ENCODE data around the gene SLC25A28.

Gene SLC25A28, protein sequence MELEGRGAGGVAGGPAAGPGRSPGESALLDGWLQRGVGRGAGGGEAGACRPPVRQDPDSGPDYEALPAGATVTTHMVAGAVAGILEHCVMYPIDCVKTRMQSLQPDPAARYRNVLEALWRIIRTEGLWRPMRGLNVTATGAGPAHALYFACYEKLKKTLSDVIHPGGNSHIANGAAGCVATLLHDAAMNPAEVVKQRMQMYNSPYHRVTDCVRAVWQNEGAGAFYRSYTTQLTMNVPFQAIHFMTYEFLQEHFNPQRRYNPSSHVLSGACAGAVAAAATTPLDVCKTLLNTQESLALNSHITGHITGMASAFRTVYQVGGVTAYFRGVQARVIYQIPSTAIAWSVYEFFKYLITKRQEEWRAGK

DNA sequence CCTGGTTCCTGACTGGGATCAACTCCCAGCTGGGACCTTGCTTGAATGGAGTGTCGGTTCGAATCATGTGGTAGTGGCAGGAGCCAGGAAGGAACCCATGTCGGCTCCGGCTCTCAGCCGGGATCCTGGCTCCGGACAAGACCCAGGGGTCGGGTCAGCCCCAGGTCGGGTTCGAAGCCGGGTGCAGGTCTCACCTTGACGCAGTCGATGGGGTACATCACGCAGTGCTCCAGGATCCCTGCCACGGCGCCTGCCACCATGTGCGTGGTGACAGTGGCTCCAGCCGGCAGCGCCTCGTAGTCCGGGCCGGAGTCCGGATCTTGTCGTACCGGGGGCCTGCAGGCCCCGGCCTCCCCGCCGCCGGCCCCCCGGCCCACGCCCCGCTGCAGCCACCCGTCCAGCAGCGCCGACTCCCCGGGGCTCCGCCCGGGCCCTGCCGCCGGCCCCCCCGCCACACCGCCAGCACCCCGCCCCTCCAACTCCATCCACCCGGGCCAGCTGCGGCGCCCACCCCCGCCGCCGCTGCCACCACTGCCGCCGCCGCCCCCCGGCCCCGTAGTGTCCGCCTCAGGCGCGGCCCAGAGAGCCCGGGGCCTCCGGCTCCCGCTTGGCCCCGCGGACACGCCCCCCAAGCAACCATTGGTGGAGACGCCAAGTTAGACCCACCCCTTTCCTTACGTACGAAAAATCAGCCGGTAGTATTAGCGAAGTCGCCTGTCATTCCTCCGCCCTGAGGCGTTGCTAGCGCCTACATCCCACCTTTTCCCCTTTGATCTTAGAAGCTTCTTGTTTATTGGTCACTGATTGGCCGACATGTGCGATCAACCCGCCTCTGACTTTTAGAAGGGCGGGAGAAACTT is at the start of gene SLC25A28:
Gene SLC25A28 (minus strand): TSS at position 589 of the 860 bp plus-strand sequence. CDS start 104 bp downstream, at position 485.
- Histone ChIP-seq H3K4me1 (ENCODE audit: insufficient read depth, poor library complexity, severe bottlenecking) (peaks cover 13% of the 10 kb centered on the region), H3K9me3 (ENCODE audit: severe bottlenecking) (no peaks in the 10 kb centered on the region), H3K4me3 (ENCODE audit: severe bottlenecking) (peak within 1 kb of the TSS; percentile 48), H3K27ac (ENCODE audit: poor library complexity, severe bottlenecking) (peak within 1 kb of the TSS; percentile 91), H3K36me3 (ENCODE audit: low read depth) (peaks cover 22% of the 10 kb centered on the region), H3K27me3 (ENCODE audit: insufficient read depth, poor library complexity, severe bottlenecking) (no peaks in the 10 kb centered on the region)
- DNase-seq (ENCODE audit: low spot score) (peak; percentile 95), ATAC-seq (ENCODE audit: low read depth) (no peak)
- TF ChIP-seq, protein P1, sequence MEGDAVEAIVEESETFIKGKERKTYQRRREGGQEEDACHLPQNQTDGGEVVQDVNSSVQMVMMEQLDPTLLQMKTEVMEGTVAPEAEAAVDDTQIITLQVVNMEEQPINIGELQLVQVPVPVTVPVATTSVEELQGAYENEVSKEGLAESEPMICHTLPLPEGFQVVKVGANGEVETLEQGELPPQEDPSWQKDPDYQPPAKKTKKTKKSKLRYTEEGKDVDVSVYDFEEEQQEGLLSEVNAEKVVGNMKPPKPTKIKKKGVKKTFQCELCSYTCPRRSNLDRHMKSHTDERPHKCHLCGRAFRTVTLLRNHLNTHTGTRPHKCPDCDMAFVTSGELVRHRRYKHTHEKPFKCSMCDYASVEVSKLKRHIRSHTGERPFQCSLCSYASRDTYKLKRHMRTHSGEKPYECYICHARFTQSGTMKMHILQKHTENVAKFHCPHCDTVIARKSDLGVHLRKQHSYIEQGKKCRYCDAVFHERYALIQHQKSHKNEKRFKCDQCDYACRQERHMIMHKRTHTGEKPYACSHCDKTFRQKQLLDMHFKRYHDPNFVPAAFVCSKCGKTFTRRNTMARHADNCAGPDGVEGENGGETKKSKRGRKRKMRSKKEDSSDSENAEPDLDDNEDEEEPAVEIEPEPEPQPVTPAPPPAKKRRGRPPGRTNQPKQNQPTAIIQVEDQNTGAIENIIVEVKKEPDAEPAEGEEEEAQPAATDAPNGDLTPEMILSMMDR (IDR thresholded peaks at IDR 0.05; ENCODE audit: poor library complexity, severe bottlenecking), result no peak

DNA sequence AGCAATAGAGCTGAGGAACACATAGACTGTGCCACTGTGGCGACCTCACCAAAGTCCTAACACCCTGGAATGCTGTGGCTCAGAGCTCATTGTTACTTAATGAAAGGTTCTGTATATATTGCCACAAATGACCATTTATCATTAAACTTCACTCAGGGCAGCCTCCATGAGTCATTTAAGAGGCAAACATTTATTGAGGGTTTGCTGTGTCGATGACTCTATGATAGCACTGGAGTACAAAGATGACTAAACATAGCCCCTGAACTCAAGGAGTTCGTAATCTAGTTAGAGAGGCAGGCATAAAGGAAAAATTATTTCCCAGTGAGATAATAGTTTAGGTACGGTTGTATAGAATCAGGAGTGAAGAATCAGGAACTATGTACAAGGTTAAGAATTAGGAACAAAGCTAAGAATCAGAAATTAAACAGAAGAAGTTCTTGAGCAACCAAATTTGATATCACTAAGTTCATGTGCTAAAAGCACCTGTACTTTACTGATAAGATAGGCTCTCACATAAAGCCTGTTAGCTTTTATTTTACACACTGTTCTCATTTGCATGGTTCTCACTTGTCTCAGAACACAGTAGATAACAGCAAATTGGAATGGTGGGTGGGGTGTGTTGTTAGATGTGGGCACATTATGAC is 47.0 kb upstream of the SLC25A28 start:
- TF ChIP-seq, protein P1 (IDR thresholded peaks at IDR 0.05; ENCODE audit: poor library complexity, severe bottlenecking), result no peak
- Histone ChIP-seq H3K36me3 (ENCODE audit: low read depth) (peaks cover 81% of the 10 kb centered on the region), H3K27ac (ENCODE audit: poor library complexity, severe bottlenecking) (peak overlapping the region; percentile 45), H3K27me3 (ENCODE audit: insufficient read depth, poor library complexity, severe bottlenecking) (no peaks in the 10 kb centered on the region), H3K4me3 (ENCODE audit: severe bottlenecking) (no peak overlapping the region), H3K9me3 (ENCODE audit: severe bottlenecking) (peaks cover 2% of the 10 kb centered on the region), H3K4me1 (ENCODE audit: insufficient read depth, poor library complexity, severe bottlenecking) (peaks cover 19% of the 10 kb centered on the region)
- no peak for DNase-seq (ENCODE audit: low spot score)
- peak; percentile 98 for ATAC-seq (ENCODE audit: low read depth)

DNA sequence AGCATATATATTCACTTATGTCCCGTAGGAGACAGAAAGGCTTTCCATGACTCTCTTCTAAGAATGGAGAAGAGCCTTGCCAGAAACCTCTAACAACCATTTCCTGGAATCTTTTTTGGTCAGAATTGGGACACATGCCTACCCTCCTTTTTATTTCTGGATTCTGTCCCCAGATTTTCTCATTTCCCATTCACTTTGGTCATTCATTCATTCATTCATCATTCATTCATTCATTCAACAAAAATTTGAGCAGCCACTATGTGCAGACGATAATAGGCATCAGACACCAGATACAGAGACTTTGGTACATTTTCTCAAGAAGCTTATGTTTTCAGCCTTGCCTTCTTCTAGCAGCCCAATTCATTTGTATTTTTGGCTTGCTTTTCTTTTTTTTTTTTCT is 45.1 kb upstream of the SLC25A28 start:
- peaks cover 38% of the 10 kb centered on the region for H3K4me1 ChIP-seq (ENCODE audit: insufficient read depth, poor library complexity, severe bottlenecking)
- DNase-seq (ENCODE audit: low spot score), result no peak

DNA sequence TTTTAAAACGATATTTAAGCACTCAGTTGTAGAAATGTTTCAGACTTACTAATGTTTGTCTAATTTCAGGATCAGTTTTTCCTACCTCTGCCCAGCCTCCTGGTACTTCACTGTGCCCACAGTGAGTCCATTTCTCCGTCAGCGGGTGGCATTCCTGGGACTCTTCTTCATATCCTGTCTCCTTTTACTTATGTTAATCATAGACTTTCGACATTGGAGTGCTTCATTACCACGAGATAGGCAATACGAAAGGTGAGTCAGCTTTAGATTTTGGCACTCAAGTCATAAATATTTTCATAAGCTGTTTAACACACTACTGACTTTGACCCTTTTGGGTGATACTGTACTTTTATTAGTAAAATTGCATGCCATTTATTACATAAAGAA is 41.1 kb upstream of the SLC25A28 start:
- DNase-seq (ENCODE audit: low spot score) (peak; percentile 82), ATAC-seq (ENCODE audit: low read depth) (peak; percentile 67)
- Histone ChIP-seq H3K4me3 (ENCODE audit: severe bottlenecking) (no peak overlapping the region), H3K27ac (ENCODE audit: poor library complexity, severe bottlenecking) (peak overlapping the region; percentile 94), H3K9me3 (ENCODE audit: severe bottlenecking) (no peaks in the 10 kb centered on the region), H3K27me3 (ENCODE audit: insufficient read depth, poor library complexity, severe bottlenecking) (no peaks in the 10 kb centered on the region), H3K36me3 (ENCODE audit: low read depth) (peaks cover 53% of the 10 kb centered on the region), H3K4me1 (ENCODE audit: insufficient read depth, poor library complexity, severe bottlenecking) (peaks cover 49% of the 10 kb centered on the region)
- TF ChIP-seq, protein P1 (IDR thresholded peaks at IDR 0.05; ENCODE audit: poor library complexity, severe bottlenecking), result no peak

More for the DNA sequence above, 45.1 kb upstream of the SLC25A28 start:
- H3K27me3 ChIP-seq (ENCODE audit: insufficient read depth, poor library complexity, severe bottlenecking), result no peaks in the 10 kb centered on the region
- H3K9me3 ChIP-seq (ENCODE audit: severe bottlenecking), result peaks cover 2% of the 10 kb centered on the region
- ATAC-seq (ENCODE audit: low read depth), result no peak
- TF ChIP-seq, protein P1 (IDR thresholded peaks at IDR 0.05; ENCODE audit: poor library complexity, severe bottlenecking), result no peak
- peaks cover 80% of the 10 kb centered on the region for H3K36me3 ChIP-seq (ENCODE audit: low read depth)
- H3K4me3 ChIP-seq (ENCODE audit: severe bottlenecking), result no peak overlapping the region
- no peak overlapping the region for H3K27ac ChIP-seq (ENCODE audit: poor library complexity, severe bottlenecking)
